Measurements from ENCODE around the gene RXFP3.

The RXFP3 gene

GRCh38 chr5:33937707-33938506 is 1.7 kb downstream of the RXFP3 start:
- Histone ChIP-seq H3K4me2 (ENCODE audit: low read length) (no peak overlapping the region), H4K20me1 (ENCODE audit: control insufficient read depth, insufficient read depth, low read depth, low read length) (no peaks in the 10 kb centered on the region), H3F3A (ENCODE audit: control insufficient read depth, insufficient read depth) (no peaks in the 10 kb centered on the region), H3K9me3 (ENCODE audit: control insufficient read depth, insufficient read depth, low read length) (no peaks in the 10 kb centered on the region), H3K27me3 (ENCODE audit: control insufficient read depth, low read length) (0 out of 2 replicates have a peak, but pooled peaks cover 4% of the 10 kb centered on the region), H3K9me2 (replicated peaks; ENCODE audit: control insufficient read depth, low read length) (no peaks in the 10 kb centered on the region), H3K27ac (ENCODE audit: low read depth, low read length) (no peak overlapping the region), H3K4me1 (ENCODE audit: control insufficient read depth, low read length) (no peaks in the 10 kb centered on the region), H3K4me3 (ENCODE audit: low read length) (no peak overlapping the region), H3K79me2 (ENCODE audit: control insufficient read depth, low read length) (no peaks in the 10 kb centered on the region), H3K36me3 (ENCODE audit: control insufficient read depth, low read length) (no peaks in the 10 kb centered on the region)
- TF ChIP-seq EZH2phosphoT487 (IDR thresholded peaks at IDR 0.05; ENCODE audit: borderline replicate concordance, low read length), result no peak
- no peak for TF ChIP-seq CTCF (IDR thresholded peaks at IDR 0.05; ENCODE audit: low read depth, low read length, poor library complexity, severe bottlenecking)

GRCh38 chr5:33938507-33938796 is 2.3 kb downstream of the RXFP3 start:
- no peaks in the 10 kb centered on the region for H3K79me2 ChIP-seq (ENCODE audit: control insufficient read depth, low read length)
- no peaks in the 10 kb centered on the region for H3K9me2 ChIP-seq (replicated peaks; ENCODE audit: control insufficient read depth, low read length)
- no peaks in the 10 kb centered on the region for H3K9me3 ChIP-seq (ENCODE audit: control insufficient read depth, insufficient read depth, low read length)
- H3K36me3 ChIP-seq (ENCODE audit: control insufficient read depth, low read length), result no peaks in the 10 kb centered on the region
- no peaks in the 10 kb centered on the region for H3K4me1 ChIP-seq (ENCODE audit: control insufficient read depth, low read length)
- no peaks in the 10 kb centered on the region for H3F3A ChIP-seq (ENCODE audit: control insufficient read depth, insufficient read depth)
- no peak overlapping the region for H3K4me2 ChIP-seq (ENCODE audit: low read length)
- no peaks in the 10 kb centered on the region for H4K20me1 ChIP-seq (ENCODE audit: control insufficient read depth, insufficient read depth, low read depth, low read length)
- no peak for TF ChIP-seq EZH2phosphoT487 (IDR thresholded peaks at IDR 0.05; ENCODE audit: borderline replicate concordance, low read length)
- no peak for TF ChIP-seq CTCF (IDR thresholded peaks at IDR 0.05; ENCODE audit: low read depth, low read length, poor library complexity, severe bottlenecking)
- H3K27ac ChIP-seq (ENCODE audit: low read depth, low read length), result no peak overlapping the region
- H3K4me3 ChIP-seq (ENCODE audit: low read length), result no peak overlapping the region
- 0 out of 2 replicates have a peak, but pooled peaks cover 2% of the 10 kb centered on the region for H3K27me3 ChIP-seq (ENCODE audit: control insufficient read depth, low read length)

GRCh38 chr5:33938881-33939280 is 2.7 kb downstream of the RXFP3 start:
- no peaks in the 10 kb centered on the region for H3K9me2 ChIP-seq (replicated peaks; ENCODE audit: control insufficient read depth, low read length)
- H3K79me2 ChIP-seq (ENCODE audit: control insufficient read depth, low read length), result no peaks in the 10 kb centered on the region
- no peaks in the 10 kb centered on the region for H3K9me3 ChIP-seq (ENCODE audit: control insufficient read depth, insufficient read depth, low read length)
- no peaks in the 10 kb centered on the region for H3F3A ChIP-seq (ENCODE audit: control insufficient read depth, insufficient read depth)
- H3K4me2 ChIP-seq (ENCODE audit: low read length), result no peak overlapping the region
- H3K4me3 ChIP-seq (ENCODE audit: low read length), result no peak overlapping the region
- no peaks in the 10 kb centered on the region for H3K36me3 ChIP-seq (ENCODE audit: control insufficient read depth, low read length)
- no peak overlapping the region for H3K27ac ChIP-seq (ENCODE audit: low read depth, low read length)
- H3K27me3 ChIP-seq (ENCODE audit: control insufficient read depth, low read length), result no peaks in the 10 kb centered on the region
- H3K4me1 ChIP-seq (ENCODE audit: control insufficient read depth, low read length), result no peaks in the 10 kb centered on the region
- no peaks in the 10 kb centered on the region for H4K20me1 ChIP-seq (ENCODE audit: control insufficient read depth, insufficient read depth, low read depth, low read length)
- no peak for TF ChIP-seq CTCF (IDR thresholded peaks at IDR 0.05; ENCODE audit: low read depth, low read length, poor library complexity, severe bottlenecking)
- TF ChIP-seq EZH2phosphoT487 (IDR thresholded peaks at IDR 0.05; ENCODE audit: borderline replicate concordance, low read length), result no peak

All from DOHH2 (cell line).